Testis (tissue), 3 donors: Measurements from ENCODE around the gene BCAR3. TPM values are rescaled to one million over a fixed set of nuclear protein-coding genes. Genes with fewer than 3 reads are reported as not detected.
"Not testable (repeated sequence)": the region's sequence is repeated elsewhere in the genome, so short reads cannot be mapped to it uniquely, and the experiment has no call there.

ENCODE experiments used
- DNase-seq: peaks from one replicate; pipeline ENCODE4 v3.0.0-alpha.2; 2019
- H3K27ac ChIP-seq, 2 donors: fragments of 200-600 bp; sonication (generic); one replicate each; pipeline ENCODE4 v1.5.1; 2019
- H3K27me3 ChIP-seq: fragments of 200-600 bp; sonication (generic); one replicate; pipeline ENCODE4 v1.5.1; 2019
- H3K36me3 ChIP-seq: fragments of 200-600 bp; sonication (generic); one replicate; pipeline ENCODE4 v1.5.1; 2017; ENCODE audit warnings: low read depth; ENCODE audit errors: missing control alignments
- H3K4me1 ChIP-seq: fragments of 200-600 bp; sonication (generic); one replicate; pipeline ENCODE4 v1.5.1; 2019
- H3K4me3 ChIP-seq, 2 donors: fragments of 200-600 bp; sonication (generic); one replicate each; pipeline ENCODE4 v1.5.1; 2017 to 2019
- H3K9me3 ChIP-seq: fragments of 200-600 bp; sonication (generic); one replicate; pipeline ENCODE4 v1.5.1; 2017
- POLR2A ChIP-seq: fragments of 450-650 bp; IDR thresholded peaks from one replicate; pipeline ENCODE4 v1.6.1; 2017; ENCODE audit warnings: antibody characterized with exemption, mild to moderate bottlenecking, moderate library complexity
- WGBS, 2 donors: methylation state at CpG; one replicate each; pipeline ENCODE4 v1.1.5; 2018; 5-methylcytosine and 5-hydroxymethylcytosine counted together
- intact Hi-C: fragments of 100-400 bp; cut with DNase I; formaldehyde crosslinking; loops from one replicate; pipeline ENCODE4 v1.15.1; 2023; ENCODE audit warnings: low total_unique reads
- polyA plus RNA-seq: library from polyadenylated mRNA; stranded (reverse); fragments of 350-450 nt; fragmentation: Illumina TruSeq; extraction: RNeasy Lipid Tissue Mini Kit (QIAGEN cat#74804); gene quantifications from one replicate; pipeline ENCODE4 v1.2.3, GENCODE V29; 2014; ENCODE audit warnings: low read depth, low replicate concordance; ENCODE audit not compliant: insufficient read depth
- total RNA-seq, 2 donors: library from RNA; depleted of rRNA; stranded (reverse); fragments of >200 nt; gene quantifications; one replicate each; pipeline ENCODE4 v1.2.3, GENCODE V29; 2016
- TF ChIP-seq, protein P1 (sequence below), 3 experiments: fragments of 450-650 bp in 2 of 3; fragments of 200-600 bp in 1 of 3; sonication (generic) in 1 of 3; IDR thresholded peaks; one replicate each; pipeline ENCODE4 v1.5.1; 2016 to 2019; ENCODE audit warnings: antibody characterized with exemption in 3 of 3, mild to moderate bottlenecking in 2 of 3, moderate library complexity in 1 of 3

Gene BCAR3
- total and polyA plus RNA-seq, 3 donors from 2014 or later, result 23.2 to 55.9 (median 42.9) TPM

DNA sequence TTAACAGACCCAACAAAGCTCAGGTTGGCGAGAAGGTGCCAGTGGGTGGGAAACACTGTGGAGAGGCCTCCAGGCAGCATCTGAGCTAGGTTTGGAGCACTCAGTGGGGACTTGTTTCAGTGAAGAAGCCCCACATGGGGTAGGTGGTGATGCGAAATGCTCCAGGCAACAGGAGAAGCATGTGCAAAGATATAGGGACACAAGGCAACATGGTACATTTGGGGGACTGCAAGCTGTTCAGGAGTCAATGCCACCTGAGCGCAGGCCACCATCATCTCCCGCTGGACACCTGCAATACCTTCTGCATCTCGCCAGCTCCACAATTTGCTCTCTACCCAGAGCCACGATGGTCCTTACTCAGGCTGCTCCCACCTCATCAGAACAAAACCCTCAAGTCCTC lies 28.0 kb downstream of the BCAR3 start:
- H3K27ac ChIP-seq, result no peak overlapping the region
- H3K9me3 ChIP-seq, result no peaks in the 10 kb centered on the region
- WGBS, 2 donors, result 95 to 96% methylated on average over 6 of the region's 6 CpGs
- TF ChIP-seq, protein P1, sequence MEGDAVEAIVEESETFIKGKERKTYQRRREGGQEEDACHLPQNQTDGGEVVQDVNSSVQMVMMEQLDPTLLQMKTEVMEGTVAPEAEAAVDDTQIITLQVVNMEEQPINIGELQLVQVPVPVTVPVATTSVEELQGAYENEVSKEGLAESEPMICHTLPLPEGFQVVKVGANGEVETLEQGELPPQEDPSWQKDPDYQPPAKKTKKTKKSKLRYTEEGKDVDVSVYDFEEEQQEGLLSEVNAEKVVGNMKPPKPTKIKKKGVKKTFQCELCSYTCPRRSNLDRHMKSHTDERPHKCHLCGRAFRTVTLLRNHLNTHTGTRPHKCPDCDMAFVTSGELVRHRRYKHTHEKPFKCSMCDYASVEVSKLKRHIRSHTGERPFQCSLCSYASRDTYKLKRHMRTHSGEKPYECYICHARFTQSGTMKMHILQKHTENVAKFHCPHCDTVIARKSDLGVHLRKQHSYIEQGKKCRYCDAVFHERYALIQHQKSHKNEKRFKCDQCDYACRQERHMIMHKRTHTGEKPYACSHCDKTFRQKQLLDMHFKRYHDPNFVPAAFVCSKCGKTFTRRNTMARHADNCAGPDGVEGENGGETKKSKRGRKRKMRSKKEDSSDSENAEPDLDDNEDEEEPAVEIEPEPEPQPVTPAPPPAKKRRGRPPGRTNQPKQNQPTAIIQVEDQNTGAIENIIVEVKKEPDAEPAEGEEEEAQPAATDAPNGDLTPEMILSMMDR (IDR thresholded peaks at IDR 0.05), result no peak
- H3K4me3 ChIP-seq, result no peak overlapping the region
- DNase-seq, result no peak
- no peaks in the 10 kb centered on the region for H3K27me3 ChIP-seq
- no peaks in the 10 kb centered on the region for H3K36me3 ChIP-seq
- no peaks in the 10 kb centered on the region for H3K4me1 ChIP-seq
- intact Hi-C loops, result no loop called here

DNA sequence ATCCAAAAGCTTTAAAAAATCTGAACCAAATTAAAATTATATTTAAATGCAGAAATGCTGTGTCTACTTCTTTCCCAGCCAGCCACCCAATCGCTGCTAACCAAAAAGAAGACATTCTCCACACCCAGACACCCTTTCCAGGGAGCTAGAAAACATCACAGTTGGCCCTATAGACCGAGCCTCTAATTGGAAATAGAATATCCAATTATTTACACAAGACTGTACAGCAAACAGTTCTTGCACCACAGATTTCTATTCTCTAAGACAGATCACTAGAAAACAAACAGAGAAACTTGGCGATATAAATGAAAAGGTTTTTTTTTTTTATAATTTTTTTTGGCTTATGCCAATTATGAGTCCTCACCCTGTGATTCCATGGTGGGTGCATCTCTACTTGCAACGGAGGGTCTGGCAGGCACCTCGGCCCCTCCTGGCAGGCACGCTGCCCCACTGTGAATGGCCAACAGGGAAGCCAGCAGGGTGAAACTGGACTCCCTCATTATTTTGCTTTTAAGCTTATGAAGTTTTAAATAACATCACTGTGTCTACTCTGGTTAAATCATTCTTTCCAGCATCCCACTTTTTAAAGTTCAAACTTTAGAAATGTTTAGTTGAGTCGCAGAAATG lies 29.2 kb downstream of the BCAR3 start:
- DNase-seq, result no peak
- H3K27me3 ChIP-seq, result no peaks in the 10 kb centered on the region
- no peaks in the 10 kb centered on the region for H3K4me1 ChIP-seq
- no peaks in the 10 kb centered on the region for H3K9me3 ChIP-seq
- intact Hi-C loops, result no loop called here
- 72 to 81% methylated on average over 7 of the region's 7 CpGs for WGBS, 2 donors
- no peak overlapping the region for H3K27ac ChIP-seq
- TF ChIP-seq, protein P1 (IDR thresholded peaks at IDR 0.05), result no peak
- TF ChIP-seq POLR2A, result no peak
- H3K4me3 ChIP-seq, result no peak overlapping the region
- no peaks in the 10 kb centered on the region for H3K36me3 ChIP-seq

DNA sequence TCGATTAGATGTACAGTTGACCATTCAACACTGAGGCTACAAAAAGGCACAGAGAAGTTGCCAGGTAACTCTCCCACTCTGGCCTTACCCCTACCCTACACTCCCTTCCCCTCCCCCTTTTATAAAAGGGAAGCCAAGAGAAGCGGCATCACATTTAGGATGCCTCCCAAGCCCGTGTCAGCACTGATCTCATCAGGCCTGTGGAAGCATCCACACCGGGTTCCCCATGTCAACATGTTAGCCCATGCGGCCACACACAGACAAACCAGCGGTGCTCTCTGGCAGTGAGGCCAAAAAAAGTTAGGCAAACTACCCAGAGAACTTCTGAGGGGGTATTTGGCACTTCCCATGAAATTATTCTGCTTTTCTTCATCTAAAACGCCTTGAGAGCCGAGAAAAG lies 29.9 kb downstream of the BCAR3 start:
- Histone ChIP-seq H3K27ac (no peak overlapping the region), H3K27me3 (no peaks in the 10 kb centered on the region), H3K4me1 (no peaks in the 10 kb centered on the region), H3K36me3 (no peaks in the 10 kb centered on the region), H3K4me3 (no peak overlapping the region), H3K9me3 (no peaks in the 10 kb centered on the region)
- intact Hi-C loops, result no loop called here
- no peak for DNase-seq
- WGBS, 2 donors, result 69 to 83% methylated on average over 8 of the region's 8 CpGs
- no peak for TF ChIP-seq POLR2A
- TF ChIP-seq, protein P1 (IDR thresholded peaks at IDR 0.05), result no peak

DNA sequence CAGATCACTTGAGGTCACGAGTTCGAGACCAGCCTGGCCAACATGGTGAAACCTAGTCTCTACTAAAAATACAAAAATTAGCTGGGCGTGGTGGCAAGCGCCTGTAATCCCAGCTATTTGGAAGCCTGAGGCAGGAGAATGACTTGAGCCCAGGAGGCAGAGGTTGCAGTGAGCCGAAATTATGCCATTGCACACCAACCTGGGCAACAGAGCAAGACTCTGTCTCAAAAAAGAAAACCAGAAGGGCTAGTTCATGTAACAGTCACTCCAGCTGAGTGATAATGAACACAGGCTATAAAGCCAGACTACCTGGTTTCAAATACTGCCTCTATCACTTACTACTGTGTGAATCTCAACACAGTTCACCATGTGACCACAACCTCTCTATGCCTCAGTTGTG lies 31.5 kb downstream of the BCAR3 start:
- WGBS, 2 donors, result 93% methylated on average over 5 of the region's 5 CpGs
- H3K36me3 ChIP-seq, H3K27ac ChIP-seq, H3K27me3 ChIP-seq, DNase-seq, H3K4me3 ChIP-seq, H3K9me3 ChIP-seq, H3K4me1 ChIP-seq, intact Hi-C loops: not testable (repeated sequence)

DNA sequence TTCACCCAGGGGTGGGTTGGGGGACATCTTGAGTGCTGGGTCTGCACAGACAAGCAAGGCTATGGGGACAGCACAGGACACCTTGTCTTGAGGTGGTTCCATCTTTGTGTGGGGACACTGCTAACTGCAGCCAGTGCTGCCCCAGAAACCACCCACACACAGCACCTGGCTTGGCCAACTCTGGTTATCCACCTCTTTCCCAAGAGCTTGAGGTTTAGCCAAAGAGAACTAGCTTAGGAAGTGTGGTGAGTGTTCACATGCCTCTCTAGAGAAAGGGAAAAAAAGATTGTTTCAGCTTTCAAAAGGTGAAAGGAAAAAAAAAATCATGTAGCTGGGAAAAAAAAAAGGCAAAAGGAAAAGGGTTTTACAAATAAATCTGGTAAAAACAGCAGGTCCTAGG lies 32.4 kb downstream of the BCAR3 start:
- Histone ChIP-seq H3K9me3 (no peaks in the 10 kb centered on the region), H3K4me3 (no peak overlapping the region), H3K4me1 (no peaks in the 10 kb centered on the region)

More for the DNA sequence above, 32.4 kb downstream of the BCAR3 start:
- Histone ChIP-seq H3K27me3 (no peaks in the 10 kb centered on the region), H3K36me3 (no peaks in the 10 kb centered on the region), H3K27ac (no peak overlapping the region)
- intact Hi-C loops, result no loop called here
- no peak for TF ChIP-seq POLR2A
- TF ChIP-seq, protein P1 (IDR thresholded peaks at IDR 0.05), result no peak
- DNase-seq, result no peak
